CD8-positive, alpha-beta memory T cell (primary cell): ENCODE results near the gene KRTAP29-1. TPM values are rescaled to one million over a fixed set of nuclear protein-coding genes. Genes with fewer than 3 reads are reported as not detected.
A peak's percentile ranks its signal among the peaks of the same experiment; 100 is the strongest.

Experiments
- CTCF ChIA-PET: fragments of 350-600 bp; sonication (Branson Sonifier 250); formaldehyde crosslinking; loops from one replicate; lab custom pipeline; 2021; ENCODE audit warnings: antibody characterized with exemption; lab: Charles Lee
- POLR2A ChIA-PET: fragments of 350-600 bp; sonication (Branson Sonifier 250); formaldehyde crosslinking; loops from one replicate; lab custom pipeline; 2021; ENCODE audit warnings: antibody characterized with exemption; lab: Charles Lee
- DNase-seq, 5 donors: peaks; one replicate each; pipeline versions ENCODE4 v3.0.0 to v3.0.0-alpha.2; 2020 to 2022; ENCODE audit warnings: mixed read lengths in 1 of 5
- H3K27ac ChIP-seq: one replicate; pipeline ENCODE4 v1.7.0; 2013; ENCODE audit warnings: low read depth, mild to moderate bottlenecking, low read length, moderate library complexity
- H3K27me3 ChIP-seq: 2 replicates; pipeline ENCODE4 v1.7.0; 2013; ENCODE audit warnings: low read length, mild to moderate bottlenecking; ENCODE audit not compliant: insufficient read depth, poor library complexity, severe bottlenecking
- H3K36me3 ChIP-seq: 2 replicates; pipeline ENCODE4 v1.7.0; 2013; ENCODE audit warnings: mild to moderate bottlenecking, low read length, moderate library complexity; ENCODE audit not compliant: insufficient read depth
- H3K4me1 ChIP-seq: 2 replicates; pipeline ENCODE4 v1.7.0; 2013; ENCODE audit warnings: mild to moderate bottlenecking, low read length, moderate library complexity; ENCODE audit not compliant: insufficient read depth
- H3K4me3 ChIP-seq: 2 replicates; pipeline ENCODE4 v1.7.0; 2013; ENCODE audit warnings: mild to moderate bottlenecking, low read length
- H3K9me3 ChIP-seq: 2 replicates; pipeline ENCODE4 v1.7.0; 2013; ENCODE audit warnings: mild to moderate bottlenecking, low read length
- H3K27ac Mint-ChIP-seq, 8 donors: one replicate each; pipeline ENCODE4 v1.8.0; 2020 to 2021; ENCODE audit warnings: mixed read lengths in 8 of 8, mild to moderate bottlenecking in 6 of 8, inconsistent platforms in 3 of 8, moderate library complexity in 3 of 8
- H3K27me3 Mint-ChIP-seq, 2 donors: one replicate each; pipeline ENCODE4 v1.8.0; 2020 to 2021; ENCODE audit warnings: mixed read lengths in 2 of 2, mild to moderate bottlenecking in 1 of 2, moderate library complexity in 1 of 2
- H3K36me3 Mint-ChIP-seq, 3 donors: one replicate each; pipeline ENCODE4 v1.8.0; 2020 to 2021; ENCODE audit warnings: mixed read lengths in 3 of 3, inconsistent platforms in 1 of 3, mild to moderate bottlenecking in 1 of 3
- H3K4me1 Mint-ChIP-seq, 3 donors: one replicate each; pipeline ENCODE4 v1.8.0; 2020 to 2021; ENCODE audit warnings: mixed read lengths in 3 of 3, inconsistent platforms in 1 of 3, mild to moderate bottlenecking in 1 of 3
- H3K4me3 Mint-ChIP-seq, 7 donors: one replicate each; pipeline ENCODE4 v1.8.0; 2020 to 2021; ENCODE audit warnings: mixed read lengths in 7 of 7, mild to moderate bottlenecking in 6 of 7, moderate library complexity in 4 of 7, inconsistent platforms in 2 of 7
- H3K9me3 Mint-ChIP-seq, 5 donors: one replicate each; pipeline ENCODE4 v1.8.0; 2020 to 2022; ENCODE audit warnings: mixed read lengths in 5 of 5, mild to moderate bottlenecking in 3 of 5, moderate library complexity in 2 of 5, inconsistent platforms in 1 of 5
- polyA plus RNA-seq: library from polyadenylated mRNA; unstranded; fragments of 300-500 nt; fragmentation: Illumina TruSeq; gene quantifications from one replicate; pipeline ENCODE4 v1.2.3, GENCODE V29; 2021
- total RNA-seq, 2 experiments: library from RNA; stranded (reverse); gene quantifications; one replicate each; pipeline ENCODE4 v1.2.3, GENCODE V29; 2021

Gene KRTAP29-1
- total and polyA plus RNA-seq, 3 experiments from 2014 or later = 0.22 TPM; not detected in 2

- Histone ChIP-seq H3K4me1 (peaks cover 37% of the 10 kb centered on the region), H3K27me3 (no peaks in the 10 kb centered on the region), H3K36me3 (no peaks in the 10 kb centered on the region), H3K27ac (no peak overlapping the region), H3K9me3 (peaks cover 12% of the 10 kb centered on the region), H3K4me3 (no peak overlapping the region)
- POLR2A ChIA-PET = interaction anchor here (0.7 to 1.5 kb wide), 2 partner anchors 14 to 125 kb away, joined by 3 to 10 read pairs; partner anchors contain the start of gene KRTAP16-1
- peaks cover 3 to 10% (median 4%) of the 10 kb centered on the region in 5 donors for H3K9me3 Mint-ChIP-seq
- peaks cover 40 to 62% (median 54%) of the 10 kb centered on the region in 3 donors for H3K4me1 Mint-ChIP-seq
- peak overlapping the region in 6 of 8 donors; percentile 71 to 96 (median 82) for H3K27ac Mint-ChIP-seq
- H3K4me3 Mint-ChIP-seq = no peak overlapping the region
- peak in 2 of 5 donors; percentile 46 to 61 for DNase-seq
- peaks cover 0 to 8% (median 0%) of the 10 kb centered on the region in 3 donors for H3K36me3 Mint-ChIP-seq
- H3K27me3 Mint-ChIP-seq = no peaks in the 10 kb centered on the region
- CTCF ChIA-PET = interaction anchor here (0.7 to 3.3 kb wide), 24 partner anchors 9 to 462 kb away, joined by 3 to 28 read pairs (median 4); partner anchors contain the start of genes KRTAP16-1 and KRTAP29-1
These were observed 19.6 kb upstream of the KRTAP29-1 start for GRCh38 chr17:41322094-41322902.

- Mint-ChIP-seq H3K4me1 (peaks cover 16 to 26% (median 18%) of the 10 kb centered on the region in 3 donors), H3K4me3 (no peak overlapping the region), H3K36me3 (peaks cover 0 to 8% (median 0%) of the 10 kb centered on the region in 3 donors), H3K27me3 (peaks cover 0 to 12% of the 10 kb centered on the region in 2 donors), H3K9me3 (peaks cover 3 to 10% (median 4%) of the 10 kb centered on the region in 5 donors), H3K27ac (no peak overlapping the region)
- DNase-seq = no peak
- POLR2A ChIA-PET = no interaction called here
- Histone ChIP-seq H3K4me1 (peaks cover 11% of the 10 kb centered on the region), H3K4me3 (no peak overlapping the region), H3K27me3 (no peaks in the 10 kb centered on the region), H3K27ac (no peak overlapping the region), H3K36me3 (no peaks in the 10 kb centered on the region), H3K9me3 (peaks cover 12% of the 10 kb centered on the region)
- CTCF ChIA-PET = interaction anchor here (0.8 to 1.8 kb wide), 2 partner anchors 10 to 14 kb away, joined by 3 to 5 read pairs; no protein-coding TSS in a partner anchor
These were observed 15.6 kb upstream of the KRTAP29-1 start for GRCh38 chr17:41318231-41318630.

GRCh38 chr17:41315814-41316445, 13.3 kb upstream of the KRTAP29-1 start:
- Mint-ChIP-seq H3K36me3 (peaks cover 0 to 11% (median 2%) of the 10 kb centered on the region in 3 donors), H3K4me1 (peaks cover 5 to 20% (median 8%) of the 10 kb centered on the region in 3 donors), H3K9me3 (peaks cover 3 to 10% (median 4%) of the 10 kb centered on the region in 5 donors), H3K27me3 (peaks cover 0 to 12% of the 10 kb centered on the region in 2 donors), H3K27ac (no peak overlapping the region), H3K4me3 (no peak overlapping the region)
- CTCF ChIA-PET = no interaction called here
- Histone ChIP-seq H3K4me3 (no peak overlapping the region), H3K27ac (no peak overlapping the region), H3K36me3 (no peaks in the 10 kb centered on the region), H3K27me3 (no peaks in the 10 kb centered on the region), H3K4me1 (peaks cover 4% of the 10 kb centered on the region), H3K9me3 (peaks cover 12% of the 10 kb centered on the region)
- DNase-seq = no peak
- POLR2A ChIA-PET = no interaction called here

- H3K4me3 Mint-ChIP-seq = no peak within 1 kb of the TSS
- peak within 1 kb of the TSS in 3 of 8 donors; percentile 14 to 58 (median 23) for H3K27ac Mint-ChIP-seq
- Histone ChIP-seq H3K36me3 (no peaks in the 10 kb centered on the region), H3K9me3 (peaks cover 8% of the 10 kb centered on the region), H3K27me3 (no peaks in the 10 kb centered on the region), H3K27ac (no peak within 1 kb of the TSS), H3K4me1 (peaks cover 11% of the 10 kb centered on the region), H3K4me3 (no peak within 1 kb of the TSS)
- H3K9me3 Mint-ChIP-seq = peaks cover 3 to 10% (median 3%) of the 10 kb centered on the region in 5 donors
- peaks cover 11 to 21% (median 15%) of the 10 kb centered on the region in 3 donors for H3K4me1 Mint-ChIP-seq
- no peak for DNase-seq
- ChIA-PET CTCF (no interaction called here), POLR2A (no interaction called here)
- H3K27me3 Mint-ChIP-seq = peaks cover 0 to 12% of the 10 kb centered on the region in 2 donors
- peaks cover 0 to 11% (median 2%) of the 10 kb centered on the region in 3 donors for H3K36me3 Mint-ChIP-seq
These were observed 12.6 kb upstream of the KRTAP29-1 start, which contains the start of gene KRTAP17-1 for GRCh38 chr17:41315204-41315794. Gene KRTAP17-1 (minus strand): TSS chr17:41315710. CDS start chr17:41315650, 60 bp downstream.

- peaks cover 50 to 63% (median 56%) of the 10 kb centered on the region in 3 donors for H3K4me1 Mint-ChIP-seq
- no peak for DNase-seq
- H3K27me3 Mint-ChIP-seq = peaks cover 2 to 10% of the 10 kb centered on the region in 2 donors
- H3K36me3 ChIP-seq = no peaks in the 10 kb centered on the region
- ChIA-PET POLR2A (no interaction called here), CTCF (no interaction called here)
- H3K27ac Mint-ChIP-seq = peak overlapping the region in 6 of 8 donors; percentile 16 to 95 (median 60)
- H3K27me3 ChIP-seq = no peaks in the 10 kb centered on the region
- no peaks in the 10 kb centered on the region for H3K9me3 Mint-ChIP-seq
- H3K9me3 ChIP-seq = no peaks in the 10 kb centered on the region
- peaks cover 48% of the 10 kb centered on the region for H3K4me1 ChIP-seq
- no peak overlapping the region for H3K4me3 ChIP-seq
- H3K4me3 Mint-ChIP-seq = peak overlapping the region in 1 of 7 donors; percentile 45
- H3K27ac ChIP-seq = no peak overlapping the region
- H3K36me3 Mint-ChIP-seq = peaks cover 0 to 3% (median 2%) of the 10 kb centered on the region in 3 donors
These were observed 8.5 kb upstream of the KRTAP29-1 start for GRCh38 chr17:41311111-41311510.

- H3K4me3 Mint-ChIP-seq = peak within 1 kb of the TSS; percentile 66 to 86 (median 71)
- H3K4me1 Mint-ChIP-seq = peaks cover 52 to 66% (median 58%) of the 10 kb centered on the region in 3 donors
- peak within 1 kb of the TSS; percentile 55 for H3K27ac ChIP-seq
- H3K27ac Mint-ChIP-seq = peak within 1 kb of the TSS; percentile 95 to 100 (median 98)
- H3K36me3 Mint-ChIP-seq = peaks cover 0 to 4% (median 3%) of the 10 kb centered on the region in 3 donors
- no peaks in the 10 kb centered on the region for H3K36me3 ChIP-seq
- H3K4me3 ChIP-seq = peak within 1 kb of the TSS; percentile 35
- H3K4me1 ChIP-seq = peaks cover 48% of the 10 kb centered on the region
- H3K27me3 ChIP-seq = no peaks in the 10 kb centered on the region
- ChIA-PET POLR2A (interaction anchor here (1.0 to 2.1 kb wide), 5 partner anchors 14 to 490 kb away, joined by 3 to 11 read pairs (median 5); partner anchors contain the start of gene EIF1), CTCF (interaction anchor here (1.0 to 1.9 kb wide), 9 partner anchors 9 to 399 kb away, joined by 3 to 28 read pairs (median 4); no protein-coding TSS in a partner anchor)
- H3K9me3 Mint-ChIP-seq = no peaks in the 10 kb centered on the region
- peak in 4 of 5 donors; percentile 42 to 82 (median 60) for DNase-seq
- H3K9me3 ChIP-seq = no peaks in the 10 kb centered on the region
- H3K27me3 Mint-ChIP-seq = peaks cover 0 to 2% of the 10 kb centered on the region in 2 donors
These were observed 6.3 kb upstream of the KRTAP29-1 start, which contains the start of gene KRTAP16-1 for GRCh38 chr17:41308918-41309359. Gene KRTAP16-1 (minus strand): TSS chr17:41309309. CDS start chr17:41309253, 56 bp downstream.
